Glomerular visceral epithelial cell (primary cell): ENCODE measurements around the gene ADD2.
A peak's percentile ranks its signal among the peaks of the same experiment; 100 is the strongest.
"Not testable (repeated sequence)": the region's sequence is repeated elsewhere in the genome, so short reads cannot be mapped to it uniquely, and the experiment has no call there.

Source experiments
- DNase-seq: peaks from one replicate; pipeline ENCODE4 v3.0.0-alpha.2; 2016; ENCODE audit errors: extremely low spot score

Gene ADD2, protein sequence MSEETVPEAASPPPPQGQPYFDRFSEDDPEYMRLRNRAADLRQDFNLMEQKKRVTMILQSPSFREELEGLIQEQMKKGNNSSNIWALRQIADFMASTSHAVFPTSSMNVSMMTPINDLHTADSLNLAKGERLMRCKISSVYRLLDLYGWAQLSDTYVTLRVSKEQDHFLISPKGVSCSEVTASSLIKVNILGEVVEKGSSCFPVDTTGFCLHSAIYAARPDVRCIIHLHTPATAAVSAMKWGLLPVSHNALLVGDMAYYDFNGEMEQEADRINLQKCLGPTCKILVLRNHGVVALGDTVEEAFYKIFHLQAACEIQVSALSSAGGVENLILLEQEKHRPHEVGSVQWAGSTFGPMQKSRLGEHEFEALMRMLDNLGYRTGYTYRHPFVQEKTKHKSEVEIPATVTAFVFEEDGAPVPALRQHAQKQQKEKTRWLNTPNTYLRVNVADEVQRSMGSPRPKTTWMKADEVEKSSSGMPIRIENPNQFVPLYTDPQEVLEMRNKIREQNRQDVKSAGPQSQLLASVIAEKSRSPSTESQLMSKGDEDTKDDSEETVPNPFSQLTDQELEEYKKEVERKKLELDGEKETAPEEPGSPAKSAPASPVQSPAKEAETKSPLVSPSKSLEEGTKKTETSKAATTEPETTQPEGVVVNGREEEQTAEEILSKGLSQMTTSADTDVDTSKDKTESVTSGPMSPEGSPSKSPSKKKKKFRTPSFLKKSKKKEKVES

DNA sequence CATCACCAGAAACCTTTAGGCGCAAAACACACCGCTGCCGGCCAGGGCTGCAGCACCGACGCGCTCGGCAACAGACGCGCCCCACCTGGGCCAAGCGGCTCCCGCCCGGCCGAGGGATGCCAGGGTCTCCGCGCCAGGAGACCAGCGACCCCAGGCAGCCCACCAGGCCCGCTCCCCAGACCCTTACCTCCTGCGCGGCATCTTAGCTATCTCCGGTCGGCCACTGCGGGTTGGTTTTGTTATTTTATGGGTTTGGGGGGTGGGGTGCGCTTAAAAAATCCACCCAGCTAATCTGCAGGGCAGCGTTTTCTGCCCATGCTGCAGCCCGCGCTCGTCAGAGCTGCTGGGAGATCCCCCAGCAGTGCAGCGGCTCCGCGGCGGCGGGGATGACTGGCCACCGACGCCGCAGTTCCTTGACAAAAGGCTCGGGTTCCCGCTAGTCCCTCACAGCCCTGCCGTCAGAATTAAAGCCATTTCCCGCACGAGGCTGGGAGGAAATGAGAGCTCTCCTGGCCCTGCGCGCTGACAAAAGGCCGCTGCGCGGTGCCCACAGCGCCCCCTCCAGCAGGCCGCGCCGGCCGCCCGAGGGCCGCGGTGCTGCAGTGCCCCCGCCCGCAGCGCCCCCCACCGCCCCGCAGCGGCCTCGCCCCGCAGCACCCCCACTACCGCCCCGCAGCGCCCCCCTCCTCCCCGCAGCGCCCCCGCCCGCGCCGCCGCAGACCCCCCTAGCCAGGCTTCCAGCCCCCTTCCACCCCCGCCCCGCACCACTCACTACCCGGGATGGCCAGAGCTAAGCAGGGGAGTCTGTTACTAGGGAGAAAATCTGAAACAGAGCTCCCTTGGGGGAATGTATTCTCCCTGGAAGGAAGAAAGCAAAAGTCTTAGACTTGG, at the start of gene ADD2:
TSS of gene ADD2 (minus strand) at position 502 of the 891 bp plus-strand sequence. CDS start 61,792 bp downstream, outside the sequence.
- peak; percentile 10 for DNase-seq

- DNase-seq, result no peak
Observed at GRCh38 chr2:70817284-70817954, 49.4 kb upstream of the ADD2 start.

GRCh38 chr2:70816726-70817125, 48.7 kb upstream of the ADD2 start:
- DNase-seq, result no peak

DNA sequence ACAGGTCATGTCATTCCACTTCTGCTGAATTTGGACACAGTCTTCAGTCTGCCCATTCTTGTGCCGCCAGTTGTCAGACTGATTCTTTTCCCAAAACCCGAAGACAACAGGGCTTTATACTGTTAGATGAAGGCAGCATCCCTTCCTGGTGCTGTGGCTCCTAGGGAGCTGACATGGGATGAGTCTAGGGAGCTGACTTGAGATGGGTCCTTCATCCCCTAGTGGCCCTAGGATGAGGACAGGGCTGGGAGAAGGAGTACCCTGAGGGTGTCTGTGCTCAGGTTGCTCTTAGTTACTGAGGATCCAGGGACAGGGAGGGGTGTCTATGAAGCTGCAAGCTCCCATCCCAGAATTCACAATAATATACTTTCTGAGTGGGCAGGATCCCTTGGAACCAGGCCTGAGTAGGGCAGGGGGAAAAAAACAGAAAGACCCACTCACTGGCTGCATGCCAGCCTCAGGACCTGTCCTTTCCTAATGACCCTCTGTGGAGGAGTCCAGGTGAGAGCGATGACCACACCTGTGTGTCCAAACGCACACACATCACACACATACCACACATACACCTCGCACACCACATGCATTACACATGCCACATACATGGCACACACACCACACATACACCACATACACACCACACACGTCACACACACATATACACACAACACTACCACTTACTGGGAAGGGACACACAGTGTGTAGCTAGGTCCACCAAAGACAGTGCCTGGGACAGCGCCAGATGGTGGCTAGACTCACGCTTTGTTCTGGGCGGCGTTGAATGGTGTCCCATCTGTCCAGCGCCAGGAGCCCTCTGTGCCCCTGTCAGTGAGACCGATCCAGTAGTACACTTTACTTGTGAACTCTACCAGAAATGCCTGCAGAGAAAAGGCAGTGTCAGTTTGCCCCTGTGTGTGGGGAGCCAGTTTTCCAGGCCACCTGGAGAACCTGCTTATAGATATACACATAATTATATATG, 41.3 kb upstream of the ADD2 start:
- no peak for DNase-seq

GRCh38 chr2:70807828-70808118, 39.8 kb upstream of the ADD2 start:
- DNase-seq, result no peak

DNA sequence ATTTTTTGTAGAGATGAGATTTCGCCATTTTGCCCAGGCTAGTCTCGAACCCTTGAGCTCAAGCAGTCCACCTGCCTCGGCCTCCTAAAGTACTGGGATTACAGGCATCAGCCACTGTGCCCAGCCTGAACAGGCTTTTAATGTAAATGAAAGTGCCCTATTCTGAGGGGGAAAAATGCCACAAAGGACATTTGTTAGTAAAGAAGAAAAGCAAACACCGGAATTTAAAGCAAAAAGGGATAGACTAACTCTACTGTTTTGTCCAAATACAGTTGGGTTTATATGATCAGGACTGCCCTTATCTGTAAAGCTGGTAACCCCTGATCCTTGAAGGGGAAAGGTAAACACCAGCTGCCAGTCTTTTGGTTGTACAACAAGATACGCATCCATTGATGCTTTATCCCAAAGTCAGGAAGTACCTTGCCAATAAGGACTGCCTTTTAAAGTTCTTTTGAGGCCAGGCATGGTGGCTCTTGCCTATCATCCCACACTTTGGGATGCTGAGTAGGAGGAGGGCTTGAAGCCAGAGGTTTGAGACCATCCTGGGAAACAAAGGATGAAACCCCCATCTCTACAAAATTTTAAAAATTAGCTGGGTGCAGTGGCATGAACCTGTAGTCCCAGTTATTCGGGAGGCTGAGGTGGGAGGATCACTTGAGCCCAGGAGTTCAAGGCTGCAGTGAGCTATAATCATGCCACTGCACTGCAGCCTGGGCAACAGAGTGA, 39.3 kb upstream of the ADD2 start:
- no peak for DNase-seq

GRCh38 chr2:70806620-70807019, 38.6 kb upstream of the ADD2 start:
- no peak for DNase-seq

DNA sequence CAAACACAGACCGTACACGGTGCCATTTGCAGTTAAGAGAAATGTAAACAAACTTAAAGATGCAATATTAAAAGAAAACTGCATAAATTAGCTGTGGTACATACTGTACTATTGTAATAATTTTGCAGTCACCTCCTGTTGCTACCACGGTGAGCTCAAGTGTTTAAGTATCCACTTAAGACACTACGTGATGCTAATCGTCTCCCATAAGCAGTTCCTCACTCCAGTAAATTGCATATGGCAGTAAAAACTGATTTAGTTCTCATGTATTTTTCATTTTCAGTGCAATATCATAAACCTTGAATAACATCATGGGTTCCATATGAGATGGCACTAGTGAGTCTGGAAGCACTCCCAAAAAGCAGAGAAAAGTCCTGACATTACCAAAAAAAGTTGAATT, 38.0 kb upstream of the ADD2 start:
- no peak for DNase-seq

- no peak for DNase-seq
Observed at GRCh38 chr2:70801607-70802263, 33.7 kb upstream of the ADD2 start.

DNA sequence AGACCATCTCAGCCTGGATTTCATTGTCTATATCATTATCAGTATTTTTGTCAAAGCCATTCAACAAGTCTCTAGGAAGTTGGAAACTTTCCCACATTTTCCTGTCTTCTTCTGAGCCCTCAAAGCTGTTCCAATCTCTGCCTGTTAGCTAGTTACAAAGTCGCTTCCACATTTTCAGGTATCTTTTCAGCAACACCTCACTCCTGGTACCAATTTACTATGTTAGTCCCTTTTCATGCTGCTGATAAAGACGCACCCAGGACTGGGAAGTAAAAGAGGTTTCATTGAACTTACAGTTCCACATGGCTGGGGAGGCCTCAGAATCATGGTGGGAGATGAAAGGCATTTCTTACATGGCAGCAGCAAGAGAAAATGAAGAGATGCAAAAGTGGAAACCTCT, 31.7 kb upstream of the ADD2 start:
- DNase-seq, result no peak

DNA sequence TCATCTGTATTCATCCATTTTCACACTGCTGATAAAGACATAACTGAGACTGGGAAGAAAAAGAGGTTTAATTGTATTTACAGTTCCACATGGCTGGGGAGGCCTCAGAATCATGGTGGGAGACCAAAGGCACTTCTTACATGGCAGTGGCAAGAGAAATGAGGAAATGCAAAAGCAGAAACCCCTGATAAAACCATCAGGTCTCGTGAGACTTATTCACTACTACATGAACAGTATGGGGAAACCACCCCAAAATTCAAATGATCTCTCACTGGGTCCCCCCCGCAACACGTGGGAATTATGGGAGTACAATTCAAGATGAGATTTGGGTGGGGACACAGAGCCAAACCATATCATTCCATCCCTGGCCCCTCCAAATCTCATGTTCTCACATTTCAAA, 30.0 kb upstream of the ADD2 start:
- DNase-seq, result not testable (repeated sequence)

GRCh38 chr2:70797506-70797905, 29.5 kb upstream of the ADD2 start:
- no peak for DNase-seq

- DNase-seq, result no peak
Observed at GRCh38 chr2:70796262-70796661, 28.3 kb upstream of the ADD2 start.

GRCh38 chr2:70795164-70795995, 27.4 kb upstream of the ADD2 start:
- no peak for DNase-seq

- no peak for DNase-seq
Observed at GRCh38 chr2:70793450-70793849, 25.4 kb upstream of the ADD2 start.

DNA sequence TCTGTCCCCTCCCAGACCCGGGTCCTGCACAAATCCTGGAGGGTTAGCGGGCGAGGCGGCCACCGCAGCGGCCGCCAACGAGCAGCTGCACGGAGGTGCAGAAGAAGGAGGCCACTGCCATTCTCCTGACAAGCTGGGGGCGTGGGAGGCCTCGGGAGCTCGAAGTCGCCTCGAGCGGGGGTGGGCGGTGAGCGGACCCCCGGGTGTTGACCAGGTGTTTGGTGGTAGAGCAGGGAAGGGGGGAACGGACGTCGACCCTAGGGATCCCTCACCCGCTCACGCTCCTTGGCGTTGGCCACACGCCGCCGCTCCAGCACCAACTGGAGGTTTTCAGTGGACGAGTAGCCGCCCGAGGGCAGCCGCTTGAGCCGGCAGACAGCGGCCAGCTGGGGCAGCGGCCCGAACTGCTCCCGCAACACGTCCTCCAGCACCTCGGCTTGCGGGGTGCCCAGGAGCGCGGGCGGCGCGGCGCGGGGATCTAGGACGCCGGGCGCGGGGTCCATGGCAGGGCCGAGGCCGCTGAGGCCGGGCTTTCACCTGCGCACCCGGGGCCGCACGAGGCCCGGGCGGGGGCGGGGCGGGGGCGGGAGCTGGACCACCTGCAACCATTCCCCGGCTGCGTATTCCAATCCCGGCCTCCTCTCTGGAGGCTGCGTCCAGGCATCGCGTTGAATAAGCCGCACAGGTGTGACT, 22.3 kb upstream of the ADD2 start, which contains the start of gene FIGLA:
TSS of gene FIGLA (minus strand) at position 508 of the 693 bp plus-strand sequence. CDS start at position 503, 5 bp downstream.
- no peak for DNase-seq

DNA sequence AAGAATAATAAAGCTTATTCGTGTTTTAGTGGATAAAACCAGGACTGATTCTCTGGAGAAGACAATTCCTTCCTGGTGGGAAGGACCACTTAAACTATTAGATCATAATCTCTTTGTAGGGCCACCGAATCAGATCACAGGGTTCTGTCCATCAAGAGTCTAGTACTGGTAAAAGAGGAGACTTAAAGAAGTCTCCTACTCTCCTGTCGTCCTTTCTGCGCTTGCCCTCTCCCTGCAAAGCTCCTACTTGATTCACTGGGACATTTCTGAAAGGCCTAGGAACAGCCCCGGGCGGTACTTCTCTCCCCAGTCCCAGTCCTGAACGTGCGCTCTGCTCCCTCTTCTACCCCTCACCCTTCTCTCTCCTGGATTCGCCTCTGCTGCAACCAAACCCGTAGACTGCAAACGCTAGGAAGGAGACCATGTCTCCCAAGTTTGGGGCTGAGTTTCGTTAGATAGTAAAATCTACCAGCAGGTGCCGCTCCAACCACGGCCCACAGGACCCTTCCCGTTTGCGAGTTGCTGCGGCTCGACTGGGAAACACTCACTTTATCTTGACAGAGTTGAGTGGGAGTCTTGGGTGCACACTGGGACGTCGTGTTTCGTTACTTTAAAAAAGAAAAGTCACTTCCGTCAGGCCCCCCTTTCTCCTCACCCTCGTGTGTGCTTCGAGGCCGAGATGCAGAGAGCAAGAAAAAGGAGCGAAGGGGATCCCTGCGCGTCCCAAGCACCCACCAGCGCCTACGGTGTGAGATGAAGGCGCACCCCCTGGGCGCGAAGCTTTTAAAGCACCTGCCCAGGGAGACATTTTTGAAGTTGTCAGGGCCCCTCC, 21.5 kb upstream of the ADD2 start:
- peak; percentile 35 for DNase-seq
